ENCODE data around the gene HOXA10.

Gene HOXA10

DNA sequence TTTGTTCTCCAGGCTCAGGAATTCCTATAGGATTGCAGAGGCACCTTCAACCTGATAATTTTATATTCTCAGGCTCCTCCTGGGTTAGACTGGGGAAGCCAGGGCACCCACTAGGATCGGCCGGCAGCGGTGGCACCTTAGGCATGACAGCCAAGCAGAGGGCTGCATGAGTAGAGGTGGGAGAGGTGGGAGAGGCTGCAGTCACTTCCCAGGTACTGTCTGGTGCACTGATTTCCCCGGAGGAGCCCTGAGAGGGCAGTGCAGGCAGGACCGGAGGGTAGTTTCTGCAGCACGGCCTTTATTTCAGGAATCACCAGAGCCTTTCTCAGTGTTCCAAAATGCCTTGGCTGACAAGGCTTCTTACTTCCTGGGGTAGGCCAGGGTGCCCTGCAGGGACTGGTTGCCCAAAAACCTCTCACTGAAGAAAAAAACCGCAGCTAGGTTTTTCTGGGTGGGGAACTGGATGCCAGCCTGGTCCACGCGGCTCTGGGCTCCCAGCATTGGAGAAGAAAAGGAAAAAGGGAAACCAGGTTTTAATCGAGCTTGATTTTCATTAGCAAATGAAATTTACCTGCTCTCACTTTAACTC lies 29.3 kb upstream of the HOXA10 start:
- no peak for DNase-seq

DNA sequence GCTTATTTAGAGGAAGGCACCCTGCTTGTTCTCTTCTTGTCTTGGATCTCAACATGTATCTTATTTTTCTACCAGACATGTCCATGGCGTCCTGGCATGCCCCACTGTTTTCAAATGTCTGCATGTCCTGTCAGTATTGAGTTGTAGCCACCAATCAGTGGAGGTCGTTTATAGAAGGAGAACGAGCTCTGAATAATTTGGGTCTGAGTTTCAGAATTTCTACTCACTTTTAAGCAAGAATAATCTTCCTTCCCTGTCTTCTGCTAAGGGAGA lies 28.7 kb upstream of the HOXA10 start:
- no peak for DNase-seq

DNA sequence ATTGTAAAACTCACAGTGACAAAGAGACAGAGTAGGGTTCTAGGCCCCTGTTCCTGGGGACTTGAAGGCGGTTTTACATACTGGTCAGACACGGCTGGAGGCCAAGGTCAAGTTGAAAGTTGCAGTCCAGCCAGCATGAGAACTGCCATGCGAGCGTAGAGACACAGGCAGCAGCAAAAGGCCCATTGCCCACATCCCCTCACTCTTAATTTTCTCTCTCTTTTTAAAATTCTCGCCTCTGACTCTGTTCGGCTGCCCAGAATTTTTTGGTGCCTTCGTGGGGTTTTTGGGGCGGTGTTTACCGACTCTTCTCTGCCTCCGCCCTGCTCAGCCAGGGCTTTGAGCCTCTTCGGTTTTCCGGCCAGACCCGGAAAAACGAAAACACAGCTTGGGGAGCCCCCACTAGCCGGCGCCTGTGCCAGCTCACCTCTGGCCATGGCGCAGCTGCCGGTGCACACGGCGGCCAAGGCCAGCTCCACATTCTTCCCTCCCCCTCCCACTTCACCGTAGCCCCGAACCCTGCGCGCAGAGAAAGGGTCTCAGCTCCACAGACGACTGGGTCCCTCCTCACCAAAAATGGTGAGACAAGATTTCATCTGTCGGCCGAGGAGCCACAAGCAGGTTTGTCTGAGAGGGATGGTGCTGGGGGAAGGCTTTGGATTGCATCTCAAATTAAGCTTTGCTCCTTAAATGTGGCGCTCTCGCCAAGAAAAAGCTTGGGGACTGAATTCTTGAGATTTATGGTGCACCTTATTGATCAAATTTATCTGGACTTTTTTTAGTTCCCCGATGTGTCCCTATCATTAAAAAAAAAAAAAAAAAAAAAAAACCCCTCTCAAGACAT lies 28.1 kb upstream of the HOXA10 start:
- DNase-seq: no peak

DNA sequence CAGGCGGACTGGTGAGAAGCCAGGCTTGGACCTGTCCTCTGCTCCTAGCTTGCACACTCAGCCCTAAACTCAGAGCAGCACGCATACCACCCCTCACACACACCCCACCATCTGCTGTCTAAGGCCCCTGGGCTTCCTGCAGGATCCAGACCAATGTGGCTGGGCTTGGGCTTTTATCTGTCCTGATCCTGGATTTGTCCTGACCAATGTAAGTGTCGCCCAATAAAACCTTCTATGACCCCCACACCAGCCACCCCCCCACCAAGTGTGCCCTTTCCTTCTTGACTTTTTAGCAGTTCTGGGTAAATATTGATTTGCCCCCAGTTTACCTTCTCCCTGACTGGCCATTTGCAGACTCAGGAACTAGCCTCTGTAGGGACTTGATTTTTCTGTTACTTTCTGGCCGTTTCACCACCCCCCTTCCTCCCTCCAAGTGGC lies 27.5 kb upstream of the HOXA10 start:
- no peak for DNase-seq

DNA sequence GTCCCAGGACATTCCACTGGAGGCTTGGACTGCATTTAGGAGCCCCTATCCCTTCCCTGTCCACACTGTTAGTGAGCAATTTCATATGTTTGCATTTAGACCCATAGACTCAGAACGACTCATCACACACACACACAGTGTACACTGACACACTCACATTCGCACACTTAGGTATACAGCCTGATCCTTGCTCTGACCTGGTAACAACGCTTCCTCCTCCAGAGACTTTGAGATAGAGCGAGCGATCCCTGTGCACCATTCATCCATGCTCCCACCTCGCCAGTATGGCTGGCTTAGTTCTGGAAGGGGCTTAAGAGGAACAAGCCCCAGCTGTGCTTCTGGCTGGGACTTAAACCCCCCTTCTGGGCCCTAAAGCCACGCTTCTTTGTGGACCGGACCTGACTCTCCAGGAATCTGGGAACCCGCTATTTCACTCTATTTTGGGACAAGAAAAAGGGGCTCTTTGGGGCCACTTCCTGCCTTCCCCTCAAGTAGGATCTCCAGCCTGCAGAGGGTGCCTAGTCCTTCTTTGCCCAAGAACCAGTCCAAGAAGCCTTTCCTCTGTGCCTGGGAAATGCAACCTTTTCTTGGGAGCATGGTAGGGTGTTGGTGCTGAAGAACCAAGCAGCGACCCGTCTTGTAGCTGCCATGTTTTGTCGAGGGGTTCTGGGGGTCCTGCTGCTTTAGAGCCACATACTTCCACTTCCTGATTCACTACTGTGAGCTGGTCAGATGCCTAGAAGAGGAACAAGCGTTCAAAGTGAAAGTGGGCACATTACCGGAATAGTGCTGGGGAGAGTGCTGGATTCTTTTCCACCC lies 26.9 kb upstream of the HOXA10 start:
- DNase-seq: no peak

DNA sequence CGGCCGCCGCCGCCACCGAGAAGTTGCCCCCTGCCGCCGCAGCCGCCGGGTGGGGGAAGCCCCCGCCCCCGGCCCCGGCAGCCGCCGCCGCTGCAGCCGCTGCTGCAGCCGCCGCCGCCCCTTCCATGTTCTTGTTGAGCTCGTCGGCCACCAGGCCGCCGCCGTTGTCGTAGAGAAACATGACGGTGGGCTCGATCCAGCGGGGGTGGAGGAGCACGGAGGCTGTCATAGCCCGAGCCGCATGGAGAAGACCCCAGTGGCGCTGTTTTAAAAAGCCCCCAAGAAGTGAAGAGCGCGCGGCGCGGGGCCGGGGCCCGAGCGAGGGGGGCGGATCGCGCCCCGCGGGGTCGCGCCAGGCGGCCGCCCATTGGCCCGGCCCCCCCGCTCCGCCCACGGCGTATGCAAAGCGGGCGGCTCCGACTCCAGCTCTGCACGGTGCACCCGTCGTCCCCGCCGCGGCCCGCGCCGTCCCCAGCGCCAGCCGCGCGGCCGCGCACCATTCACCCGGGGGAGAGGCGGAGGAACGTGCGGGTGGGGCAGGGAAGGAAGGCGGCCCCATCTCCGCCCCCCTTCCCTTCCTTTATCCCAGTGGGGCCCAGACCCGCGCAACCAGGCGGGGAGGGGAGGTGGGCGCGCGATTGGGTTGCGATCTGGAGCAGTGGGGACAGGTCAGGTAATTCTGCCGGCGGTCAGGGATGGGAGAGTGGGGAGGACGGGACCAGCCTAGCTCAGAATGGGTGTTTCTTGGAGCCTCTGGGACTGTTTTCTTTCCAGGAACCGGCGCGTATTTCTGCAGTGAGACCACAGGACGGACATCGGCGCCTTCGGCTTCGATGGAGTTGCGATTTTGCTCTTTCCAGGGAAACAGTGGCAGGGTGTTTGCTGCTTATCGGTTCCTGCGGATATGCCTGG lies 26.0 kb upstream of the HOXA10 start, which contains the start of gene HOXA13:
Gene HOXA13 (minus strand): TSS at position 243 of the 912 bp plus-strand sequence. CDS start 14 bp downstream, at position 229.
- DNase-seq: peak; percentile 76

DNA sequence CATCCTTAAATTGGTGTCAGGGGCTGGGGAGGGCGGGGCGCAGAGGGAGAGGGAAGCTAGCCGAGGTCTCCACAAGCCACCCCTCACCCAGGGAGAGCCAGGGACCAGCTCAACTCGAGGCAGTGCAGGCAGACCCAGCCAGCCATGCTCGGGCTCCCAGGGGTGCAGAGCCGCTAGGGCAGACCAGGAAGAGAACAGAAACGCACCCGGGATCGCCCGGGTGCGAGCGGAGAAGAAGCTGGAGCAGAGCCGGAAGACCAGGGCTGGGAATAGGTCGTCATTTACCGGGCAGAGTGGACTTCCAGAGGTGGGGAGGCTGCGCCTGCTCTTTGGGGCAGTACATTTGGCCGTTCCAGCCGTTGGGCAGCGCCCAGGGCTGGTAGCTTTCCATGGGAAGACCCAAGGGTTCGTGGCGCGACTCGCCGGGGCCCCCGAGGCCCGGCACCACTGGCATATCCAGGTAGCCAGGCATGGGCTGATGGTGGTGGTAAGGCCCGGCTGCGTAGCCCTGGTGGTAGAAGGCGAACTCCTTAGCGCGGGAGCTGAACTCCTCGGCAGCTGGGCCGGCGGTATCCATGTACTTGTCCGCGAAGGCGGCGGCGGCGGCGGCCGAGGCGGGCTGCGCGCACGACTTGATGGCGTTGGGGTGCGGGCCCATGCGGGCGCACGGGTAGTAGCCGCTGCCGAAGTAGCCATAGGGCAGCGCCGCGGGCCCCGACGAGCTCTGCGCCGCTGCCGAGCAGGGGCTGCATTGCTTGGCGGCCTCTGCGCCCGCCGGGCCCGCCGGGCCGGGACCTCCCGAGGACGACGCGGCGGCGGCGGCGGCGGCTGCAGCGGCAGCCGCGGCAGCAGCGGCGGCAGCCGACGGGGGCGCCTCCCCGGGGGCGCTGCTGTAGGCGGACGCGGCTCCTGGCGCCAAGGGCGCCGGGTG lies 25.0 kb upstream of the HOXA10 start:
- no peak for DNase-seq

DNA sequence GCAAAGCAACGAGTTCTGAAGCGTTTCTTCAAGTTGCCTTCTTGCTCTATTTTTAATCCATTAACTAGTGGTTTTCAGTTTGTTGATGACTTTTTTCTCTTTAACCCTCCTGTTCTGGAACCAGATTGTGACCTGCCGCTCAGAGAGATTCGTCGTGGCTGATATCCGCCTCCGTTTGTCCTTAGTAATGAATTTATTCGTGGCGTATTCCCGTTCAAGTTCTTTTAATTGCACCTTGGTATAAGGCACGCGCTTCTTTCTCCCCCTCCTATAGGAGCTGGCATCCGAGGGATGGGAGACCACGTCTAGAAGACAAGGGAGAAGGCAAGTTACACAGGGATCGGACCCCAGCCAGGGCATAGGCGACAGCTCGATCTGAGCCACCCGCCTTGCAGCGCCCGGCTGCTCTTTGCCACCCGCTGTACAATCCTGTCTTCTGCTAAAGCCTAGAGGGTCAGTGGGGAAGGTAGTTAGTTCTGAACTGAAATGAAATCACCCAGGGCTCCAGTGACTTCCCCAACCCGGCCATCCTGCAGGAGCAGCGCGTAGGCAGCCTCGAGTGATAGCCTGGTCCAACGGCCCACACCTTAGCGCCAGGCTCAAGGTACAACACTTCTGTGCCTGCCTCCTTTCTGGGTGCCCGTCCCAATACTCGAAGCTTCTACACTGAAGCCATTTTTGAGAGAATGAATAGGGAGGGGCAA lies 24.2 kb upstream of the HOXA10 start:
- DNase-seq: no peak

DNA sequence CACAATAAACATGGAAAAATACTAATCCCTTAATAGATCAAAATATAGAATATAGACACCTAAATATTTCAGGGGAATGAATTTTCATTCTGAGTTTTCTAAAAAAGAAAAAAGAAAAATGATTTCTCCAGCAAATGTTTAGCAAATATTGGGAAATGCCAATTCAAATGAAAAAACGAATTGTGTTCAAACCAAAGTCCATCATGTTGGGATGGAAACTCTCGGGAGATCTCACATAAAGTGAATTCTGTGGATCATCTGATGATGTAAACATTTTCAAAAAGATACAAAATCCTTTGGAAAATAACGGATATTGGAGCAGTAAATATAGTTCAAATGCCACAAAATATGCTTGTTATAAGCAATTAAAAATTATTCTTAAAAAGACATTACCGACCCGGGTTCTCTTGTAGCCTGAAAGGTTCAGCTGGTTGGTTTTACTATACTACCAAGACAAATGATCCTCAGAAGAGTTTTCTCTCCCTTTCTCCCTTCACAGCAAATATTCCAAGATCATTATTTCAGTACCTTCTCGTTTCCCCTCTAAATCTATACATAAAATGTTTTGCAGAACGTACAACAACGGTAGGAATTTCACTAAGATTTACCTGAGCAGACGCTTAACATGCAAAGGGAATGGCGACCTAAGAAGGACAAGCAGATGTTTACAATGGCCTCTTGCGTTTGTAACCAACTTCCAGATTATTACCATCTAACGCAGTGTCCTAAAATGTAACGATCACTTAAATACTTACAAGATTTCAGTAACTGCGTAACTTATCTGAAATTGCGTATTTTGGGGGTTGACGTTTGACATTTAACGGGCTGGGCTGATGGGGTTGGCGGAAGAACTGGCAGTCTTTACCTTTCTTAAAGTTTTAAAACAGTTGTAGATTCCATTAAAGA lies 23.3 kb upstream of the HOXA10 start:
- DNase-seq: no peak

DNA sequence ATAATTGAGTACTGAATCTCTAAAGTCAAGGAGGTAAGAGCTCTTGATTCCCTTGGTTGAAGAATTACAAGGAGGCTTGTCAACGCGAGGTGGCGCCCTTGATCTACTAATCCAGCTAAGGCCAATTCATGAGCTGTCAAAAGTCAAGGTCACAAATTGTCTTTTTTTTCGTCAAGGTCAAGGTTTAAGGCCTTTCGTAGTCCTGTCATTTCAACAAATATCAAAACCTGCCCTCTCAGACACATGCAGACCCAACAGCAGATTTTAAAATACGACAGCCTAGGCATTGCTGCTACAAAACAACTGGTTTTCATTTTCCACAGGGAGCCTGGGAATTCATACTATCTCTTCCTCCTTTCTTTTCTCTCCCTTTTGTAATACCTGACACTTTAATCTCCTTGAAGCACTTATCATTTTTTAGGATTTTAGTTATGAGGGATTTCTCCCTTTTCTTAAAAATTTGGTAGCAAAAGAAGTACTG lies 22.2 kb upstream of the HOXA10 start:
- peak; percentile 68 for DNase-seq

DNA sequence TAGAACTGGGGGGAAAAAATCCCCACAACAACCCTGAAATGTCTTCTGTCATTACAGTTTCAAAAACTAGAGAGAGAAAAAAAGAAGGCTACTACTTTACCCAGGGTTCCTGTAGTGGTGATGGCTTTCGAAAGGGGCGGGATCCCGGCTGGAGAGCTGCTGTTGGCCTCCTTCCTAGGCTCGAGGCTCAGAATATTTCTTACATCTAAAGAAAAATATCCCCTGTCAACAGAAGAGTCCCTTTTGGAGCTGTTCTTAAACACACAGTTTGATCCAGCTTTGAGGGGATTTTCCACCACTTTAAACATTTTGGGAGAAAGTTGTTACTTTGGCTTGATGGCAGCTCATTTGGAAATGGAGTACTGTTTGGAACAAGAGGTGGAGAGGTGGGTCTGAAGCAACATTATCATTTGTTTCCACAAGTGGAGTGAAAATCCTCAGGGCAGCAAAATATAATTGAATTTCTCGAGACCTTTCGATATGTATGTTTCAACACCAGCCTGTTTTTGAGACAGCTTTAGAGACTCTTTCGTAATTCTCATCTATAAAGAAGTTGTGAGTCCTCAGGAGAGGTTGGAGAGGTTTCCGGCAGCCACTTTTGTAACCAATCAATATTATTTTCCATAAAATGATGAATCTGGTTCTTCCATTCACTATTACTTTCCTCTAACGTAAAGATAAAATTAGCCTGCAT lies 20.7 kb upstream of the HOXA10 start:
- DNase-seq: no peak

DNA sequence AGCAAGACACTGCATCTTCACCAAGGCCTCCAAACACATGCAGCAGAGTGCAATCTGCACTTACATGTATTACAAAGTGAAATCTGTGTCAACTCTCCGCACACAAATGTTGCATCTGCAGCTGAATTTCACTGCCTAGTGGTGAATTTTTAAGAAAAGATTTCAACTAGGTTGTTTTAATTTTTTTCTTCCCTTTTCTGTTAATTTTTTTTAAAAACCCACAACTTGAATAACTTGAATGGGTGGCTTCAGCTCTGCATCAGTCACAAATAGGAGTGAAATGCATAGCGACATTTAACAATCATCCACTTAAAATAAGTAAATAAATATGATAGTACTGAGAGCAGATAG lies 19.9 kb upstream of the HOXA10 start:
- no peak for DNase-seq

DNA sequence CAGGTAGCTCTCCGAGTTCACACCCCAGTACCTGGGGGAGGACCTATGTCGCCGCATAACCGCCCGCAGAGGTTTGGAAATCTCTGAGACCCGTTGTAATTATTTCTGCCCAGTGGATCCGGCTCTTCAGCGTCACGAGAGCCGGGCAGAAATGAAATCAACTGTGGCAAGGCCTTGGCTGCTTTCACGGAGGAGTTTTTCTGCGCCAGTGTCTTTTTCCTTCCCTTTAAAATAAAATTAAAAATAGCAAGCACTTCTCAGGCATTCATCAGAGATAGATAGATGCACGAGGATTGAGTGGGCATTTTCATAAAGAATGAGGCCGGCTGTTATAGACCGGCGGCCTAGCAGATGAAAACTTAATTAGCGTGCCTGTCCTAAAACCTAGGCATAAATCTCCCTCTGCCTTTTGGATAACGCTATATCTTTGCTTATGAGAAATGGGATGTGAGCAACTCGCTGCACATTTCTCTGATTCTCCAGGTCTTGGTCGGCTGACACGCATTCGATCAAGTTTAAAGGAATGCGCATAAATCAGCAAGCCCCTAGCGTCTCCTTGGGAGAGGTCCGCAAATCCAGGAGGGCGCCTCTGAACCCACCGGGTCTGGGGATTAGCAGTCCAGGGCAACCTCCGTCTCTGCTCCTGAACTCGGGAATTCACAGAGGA lies 19.3 kb upstream of the HOXA10 start:
- DNase-seq: no peak

DNA sequence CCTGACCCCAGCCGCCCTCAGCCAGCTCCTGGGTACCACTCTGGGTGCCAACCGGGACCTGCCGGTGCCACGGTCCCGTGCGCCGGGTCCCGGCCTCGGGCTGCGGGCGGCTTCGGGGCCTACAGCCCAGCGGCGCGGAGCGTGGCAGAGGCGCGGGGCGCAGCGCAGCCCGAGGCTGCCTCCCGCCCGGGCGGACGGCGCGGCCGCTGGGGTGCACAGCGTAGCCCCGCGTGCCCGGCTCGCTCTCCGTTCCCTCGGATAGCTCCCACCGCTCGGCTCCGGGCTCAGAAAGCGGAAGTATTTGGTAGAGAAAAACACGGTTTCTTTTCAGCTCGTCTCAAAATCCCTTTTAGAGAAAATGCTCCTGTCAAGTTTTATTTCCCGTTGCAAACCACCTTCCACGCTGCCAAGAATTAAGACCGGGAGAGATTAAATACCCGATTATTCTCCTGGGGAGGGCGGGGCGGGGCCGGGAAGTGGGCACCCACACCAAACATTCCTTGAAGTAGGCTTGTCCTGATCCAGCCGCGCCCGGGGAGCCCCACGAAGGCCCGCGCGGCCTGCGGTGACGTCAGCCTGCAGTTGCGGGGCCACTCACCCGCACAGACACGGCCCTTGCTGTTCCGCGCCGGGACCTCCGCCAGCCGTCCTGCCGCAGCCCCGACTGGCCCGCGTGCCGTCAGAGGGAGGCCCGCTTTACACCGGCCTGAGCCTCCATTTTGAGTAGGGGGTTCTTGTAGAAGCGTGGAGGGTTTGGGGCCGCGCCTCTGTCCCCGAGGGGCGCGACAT lies 18.6 kb upstream of the HOXA10 start:
- no peak for DNase-seq

DNA sequence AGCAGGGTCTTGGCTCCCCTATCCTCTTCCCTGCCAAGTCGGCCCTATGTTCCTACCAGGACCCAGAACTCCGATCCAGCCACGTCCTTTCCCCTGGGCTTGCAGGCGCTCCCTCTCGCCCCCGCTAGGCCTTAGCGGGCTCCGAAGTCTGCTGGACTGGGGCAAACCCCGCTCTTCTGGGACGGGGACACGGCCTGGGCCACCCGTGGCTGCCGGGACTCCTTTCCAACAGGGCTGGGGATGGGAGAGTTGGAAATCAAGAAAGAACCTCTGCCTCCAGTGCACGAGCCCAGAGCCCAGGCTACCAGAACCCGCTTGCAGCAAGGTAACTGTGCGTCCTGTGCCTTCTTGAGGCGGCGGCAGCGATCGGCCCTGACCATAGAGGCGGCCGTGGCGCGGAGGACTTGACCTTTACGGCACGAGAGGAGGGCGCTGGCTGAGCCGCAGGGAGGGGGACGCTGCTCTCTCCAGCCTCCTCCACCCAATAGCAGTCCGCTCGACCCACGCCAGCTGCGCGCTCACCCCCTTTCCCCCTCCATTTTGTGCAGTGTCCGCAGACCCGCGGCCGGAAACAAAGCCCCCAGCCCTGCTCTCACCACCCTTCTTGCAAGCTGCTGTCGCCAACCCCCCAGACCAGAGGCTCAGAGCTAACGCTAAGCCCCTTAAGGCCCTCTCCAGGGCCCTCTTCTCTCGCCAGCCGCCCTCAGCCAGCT lies 17.9 kb upstream of the HOXA10 start:
- DNase-seq: no peak

DNA sequence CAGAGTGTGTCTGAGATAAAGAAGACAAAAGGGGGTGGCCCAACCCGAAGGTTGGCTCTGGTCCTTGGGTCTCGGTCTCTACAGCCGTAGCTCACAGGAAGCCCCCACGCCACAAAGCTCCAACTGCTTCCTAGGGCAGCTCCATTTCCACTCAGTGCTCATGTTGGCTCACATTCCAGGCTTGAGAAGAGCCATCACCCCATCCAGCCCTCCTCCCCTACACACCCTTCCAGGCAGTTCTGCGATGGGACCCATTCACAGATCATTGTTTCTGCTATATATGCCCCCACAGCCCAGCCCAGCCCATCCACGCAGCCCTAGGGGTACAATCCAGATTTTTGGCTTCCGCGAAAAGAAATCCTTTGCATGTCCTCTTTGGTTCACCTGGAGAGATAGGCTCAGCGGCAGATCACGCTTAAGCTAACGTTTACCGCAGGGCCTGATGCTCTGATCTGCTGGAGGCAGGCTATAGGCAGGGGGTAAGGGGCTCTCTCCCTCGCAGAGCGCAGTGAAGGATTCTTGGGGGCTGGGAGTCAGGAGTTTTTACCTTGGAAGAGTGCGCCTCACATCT lies 17.1 kb upstream of the HOXA10 start:
- no peak for DNase-seq
